ENCODE data around the gene TRMO.

- TF ChIP-seq, protein P1, sequence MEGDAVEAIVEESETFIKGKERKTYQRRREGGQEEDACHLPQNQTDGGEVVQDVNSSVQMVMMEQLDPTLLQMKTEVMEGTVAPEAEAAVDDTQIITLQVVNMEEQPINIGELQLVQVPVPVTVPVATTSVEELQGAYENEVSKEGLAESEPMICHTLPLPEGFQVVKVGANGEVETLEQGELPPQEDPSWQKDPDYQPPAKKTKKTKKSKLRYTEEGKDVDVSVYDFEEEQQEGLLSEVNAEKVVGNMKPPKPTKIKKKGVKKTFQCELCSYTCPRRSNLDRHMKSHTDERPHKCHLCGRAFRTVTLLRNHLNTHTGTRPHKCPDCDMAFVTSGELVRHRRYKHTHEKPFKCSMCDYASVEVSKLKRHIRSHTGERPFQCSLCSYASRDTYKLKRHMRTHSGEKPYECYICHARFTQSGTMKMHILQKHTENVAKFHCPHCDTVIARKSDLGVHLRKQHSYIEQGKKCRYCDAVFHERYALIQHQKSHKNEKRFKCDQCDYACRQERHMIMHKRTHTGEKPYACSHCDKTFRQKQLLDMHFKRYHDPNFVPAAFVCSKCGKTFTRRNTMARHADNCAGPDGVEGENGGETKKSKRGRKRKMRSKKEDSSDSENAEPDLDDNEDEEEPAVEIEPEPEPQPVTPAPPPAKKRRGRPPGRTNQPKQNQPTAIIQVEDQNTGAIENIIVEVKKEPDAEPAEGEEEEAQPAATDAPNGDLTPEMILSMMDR (tag by site-specific recombination; IDR thresholded peaks at IDR 0.05) = no peak
- TF ChIP-seq ZEB2 (tag by site-specific recombination; IDR thresholded peaks at IDR 0.05) (no peak), REST (tag by site-specific recombination; IDR thresholded peaks at IDR 0.05) (no peak), ZNF610 (tag by site-specific recombination; IDR thresholded peaks at IDR 0.05; ENCODE audit: borderline replicate concordance) (no peak), ZNF274 (IDR thresholded peaks at IDR 0.05; ENCODE audit: low read length) (no peak), ZNF274 (tag by site-specific recombination; IDR thresholded peaks at IDR 0.05; ENCODE audit: borderline replicate concordance) (no peak), PRDM1 (tag by site-specific recombination; IDR thresholded peaks at IDR 0.05) (no peak), PBX3 (CRISPR knock-in tag; IDR thresholded peaks at IDR 0.05) (no peak), TCF7L2 (IDR thresholded peaks at IDR 0.05; ENCODE audit: borderline replicate concordance, low read depth, low read length) (no peak), ZNF560 (tag by site-specific recombination; IDR thresholded peaks at IDR 0.05; ENCODE audit: borderline replicate concordance) (no peak), ZNF544 (tag by site-specific recombination; IDR thresholded peaks at IDR 0.05) (no peak)
- TF ChIP-seq, protein P2, sequence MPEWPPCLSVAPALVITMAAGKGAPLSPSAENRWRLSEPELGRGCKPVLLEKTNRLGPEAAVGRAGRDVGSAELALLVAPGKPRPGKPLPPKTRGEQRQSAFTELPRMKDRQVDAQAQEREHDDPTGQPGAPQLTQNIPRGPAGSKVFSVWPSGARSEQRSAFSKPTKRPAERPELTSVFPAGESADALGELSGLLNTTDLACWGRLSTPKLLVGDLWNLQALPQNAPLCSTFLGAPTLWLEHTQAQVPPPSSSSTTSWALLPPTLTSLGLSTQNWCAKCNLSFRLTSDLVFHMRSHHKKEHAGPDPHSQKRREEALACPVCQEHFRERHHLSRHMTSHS (tag by site-specific recombination; IDR thresholded peaks at IDR 0.05) = no peak
Observed at GRCh38 chr9:97889941-97890887, 32.1 kb downstream of the TRMO start.

All from HEK293 (cell line).